Measurements from ENCODE around the gene FAAP100.
A peak's percentile ranks its signal among the peaks of the same experiment; 100 is the strongest.

The FAAP100 gene

DNA sequence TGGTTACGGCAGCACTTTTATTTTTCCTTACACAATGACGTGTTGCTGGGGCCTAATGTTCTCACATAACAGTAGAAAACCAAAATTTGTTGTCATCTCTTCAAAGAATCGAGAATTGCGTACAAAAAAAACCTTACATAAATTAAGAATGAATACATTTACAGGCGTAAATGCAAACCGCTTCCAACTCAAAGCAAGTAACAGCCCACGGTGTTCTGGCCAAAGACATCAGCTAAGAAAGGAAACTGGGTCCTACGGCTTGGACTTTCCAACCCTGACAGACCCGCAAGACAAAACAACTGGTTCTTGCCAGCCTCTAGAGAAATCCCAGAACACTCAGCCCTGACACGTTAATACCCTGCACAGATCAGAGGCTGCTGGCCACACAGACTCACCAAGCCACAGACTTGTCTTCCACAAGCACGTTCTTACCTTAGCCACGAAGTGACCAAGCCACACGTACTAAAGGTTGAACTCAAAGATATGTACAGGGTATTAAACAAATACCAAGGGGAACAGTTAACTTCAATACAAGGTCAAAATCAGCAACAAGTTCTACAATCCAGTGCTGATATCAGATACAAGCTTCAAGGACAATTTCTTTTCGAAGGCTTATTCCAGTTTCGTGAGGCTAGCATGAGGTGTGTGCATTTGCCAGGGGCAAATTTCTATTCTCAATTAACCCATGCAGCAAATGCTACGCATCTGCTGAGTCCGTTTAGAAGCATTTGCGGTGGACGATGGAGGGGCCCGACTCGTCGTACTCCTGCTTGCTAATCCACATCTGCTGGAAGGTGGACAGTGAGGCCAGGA is 42.0 kb downstream of the FAAP100 start:
- DNase-seq, result no peak

DNA sequence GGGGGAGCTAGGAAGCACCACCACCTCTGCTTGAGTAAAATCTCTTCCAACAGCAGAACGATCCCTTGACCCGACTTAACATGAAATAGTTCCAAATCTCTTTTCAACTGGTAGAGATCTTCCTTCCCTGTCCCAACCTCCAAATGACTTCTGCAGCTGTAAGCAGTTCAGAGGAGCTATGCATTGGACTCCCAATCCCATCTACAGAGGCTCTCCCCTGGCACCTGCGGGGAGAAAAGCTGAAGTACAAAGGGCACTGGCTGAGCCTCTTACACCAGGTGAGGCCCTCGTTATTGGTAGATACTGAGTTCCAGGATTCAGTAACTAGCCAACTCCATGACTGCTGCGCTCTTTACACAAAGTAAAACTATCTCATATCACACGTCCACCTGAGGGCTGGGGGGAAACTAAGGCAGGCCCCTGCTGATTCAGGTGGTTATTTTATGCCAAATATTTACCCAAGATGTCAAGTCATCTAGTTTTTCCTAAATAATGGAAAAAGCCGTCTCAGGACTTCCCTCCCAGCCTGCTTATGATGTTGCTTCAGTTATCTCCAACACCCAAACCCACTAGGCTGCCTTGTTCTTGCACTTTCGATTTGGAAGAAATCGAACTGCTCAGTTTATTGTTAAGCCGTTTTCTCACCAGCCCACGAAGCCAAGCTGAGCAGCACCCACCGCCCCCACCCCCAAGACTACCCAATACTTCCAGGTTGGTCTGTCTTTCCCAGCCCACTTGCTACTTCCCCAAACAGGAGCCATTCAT is 42.8 kb downstream of the FAAP100 start:
- peak; percentile 16 to 48 for DNase-seq

DNA sequence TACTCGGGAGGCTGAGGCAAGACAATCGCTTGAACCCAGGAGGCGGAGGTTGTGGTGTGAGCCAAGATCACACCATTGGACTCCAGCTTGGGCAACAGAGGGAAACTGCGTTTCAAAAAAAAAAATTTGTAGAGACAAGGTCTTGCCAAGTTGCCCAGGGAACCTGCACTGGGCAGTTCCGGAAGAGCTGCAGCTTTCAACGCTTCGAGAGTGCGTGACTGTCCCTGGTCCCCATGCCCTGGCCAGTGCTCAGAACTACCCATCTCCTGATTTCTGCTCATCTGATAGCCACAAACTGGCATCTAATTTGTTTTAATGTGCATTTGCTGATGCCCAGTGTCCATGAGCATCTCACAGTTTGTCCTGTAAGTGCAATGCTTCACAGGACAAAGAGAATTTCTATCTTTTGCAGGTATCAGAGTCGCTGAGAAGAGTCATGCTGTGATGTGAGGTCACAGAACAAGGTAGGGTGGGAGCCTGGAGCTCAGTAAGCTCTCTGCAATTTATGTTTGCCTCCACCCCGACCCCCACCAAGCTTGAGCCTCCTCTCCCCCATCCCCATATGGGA is 43.4 kb downstream of the FAAP100 start:
- DNase-seq, result no peak

DNA sequence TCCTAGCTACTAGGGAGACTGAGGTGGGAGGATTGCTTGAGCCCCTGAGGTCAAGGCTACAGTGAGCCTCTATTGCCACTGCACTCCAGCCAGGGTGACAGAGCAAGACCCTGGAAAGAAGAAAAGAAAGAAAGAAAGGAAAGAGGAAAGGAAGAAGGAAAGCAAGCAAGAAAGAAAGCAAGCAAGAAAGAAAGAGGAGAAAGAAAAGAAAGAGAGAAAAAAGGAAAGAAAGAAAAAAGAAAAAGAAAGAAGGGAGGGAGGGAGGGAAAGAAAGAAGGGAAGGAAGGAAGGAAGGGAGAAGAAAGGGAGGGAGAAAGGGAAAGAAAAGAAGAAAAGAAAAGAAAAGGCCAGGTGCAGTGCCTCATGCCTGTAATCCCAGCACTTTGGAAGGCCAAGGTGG is 48.5 kb downstream of the FAAP100 start:
- DNase-seq, result no peak

DNA sequence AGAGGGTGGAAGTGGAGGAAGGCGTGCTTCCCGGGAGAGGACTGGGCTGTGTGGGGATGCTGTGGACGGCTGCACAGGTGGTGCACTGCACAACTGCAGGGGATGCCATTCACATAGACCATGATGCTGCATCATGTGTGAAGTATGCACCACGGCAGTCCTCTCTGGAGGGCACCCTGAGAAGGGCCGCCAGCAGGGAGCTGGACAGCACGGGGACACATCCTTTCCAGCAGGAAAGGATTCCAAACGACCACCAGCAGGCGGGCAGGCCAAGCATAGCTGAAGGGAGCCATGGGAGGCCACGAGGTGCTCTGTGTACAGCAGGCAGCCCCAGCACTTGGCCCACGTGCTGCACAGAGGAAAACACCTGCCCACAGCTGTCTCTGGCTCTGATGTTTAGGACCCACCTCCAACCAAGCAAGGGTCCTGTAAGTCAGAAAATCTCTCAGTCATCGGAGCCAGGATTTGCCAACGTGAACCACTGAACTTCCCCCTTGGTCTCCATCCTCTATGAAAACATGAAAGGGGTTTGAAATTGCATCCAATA is 49.6 kb downstream of the FAAP100 start:
- DNase-seq, result no peak

DNA sequence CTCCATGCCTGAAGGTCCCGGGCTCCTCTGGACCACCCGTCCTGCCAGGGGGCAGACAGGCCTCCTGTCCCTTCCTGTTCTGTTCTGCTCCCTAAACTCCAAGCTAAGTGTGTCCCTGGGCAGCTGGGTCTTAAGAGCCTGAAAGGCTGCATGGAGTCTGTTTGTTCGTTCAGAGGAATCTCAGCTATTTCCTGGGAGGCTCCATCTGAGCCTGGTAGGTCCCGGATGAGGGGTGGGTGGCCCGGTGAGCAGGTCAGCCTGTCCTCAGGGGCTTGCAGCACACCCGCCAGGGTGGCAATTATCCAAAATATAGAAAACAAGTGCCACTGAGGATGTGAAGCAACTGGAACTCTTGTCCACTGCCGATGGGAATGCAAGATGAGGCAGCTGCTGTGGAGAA is 52.1 kb downstream of the FAAP100 start:
- DNase-seq, result no peak

DNA sequence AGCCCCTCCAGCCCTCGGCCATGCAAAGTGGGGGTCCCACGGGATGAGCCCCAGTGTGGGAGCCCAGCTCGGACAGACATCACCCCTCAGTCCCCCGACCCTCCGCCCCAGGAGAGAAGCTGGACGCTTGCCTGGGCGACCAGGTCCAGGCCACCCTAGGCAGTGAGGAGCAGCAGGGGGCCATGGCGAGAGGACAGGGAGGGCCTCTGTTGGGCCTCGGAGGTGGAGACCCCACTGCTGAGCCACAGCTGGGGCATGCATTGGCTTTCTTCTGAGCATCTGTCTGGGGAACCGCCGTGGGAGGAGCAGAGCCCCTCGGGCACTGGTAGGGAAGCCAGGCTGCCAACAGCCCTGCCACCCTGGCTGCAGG is 52.6 kb downstream of the FAAP100 start:
- no peak for DNase-seq

DNA sequence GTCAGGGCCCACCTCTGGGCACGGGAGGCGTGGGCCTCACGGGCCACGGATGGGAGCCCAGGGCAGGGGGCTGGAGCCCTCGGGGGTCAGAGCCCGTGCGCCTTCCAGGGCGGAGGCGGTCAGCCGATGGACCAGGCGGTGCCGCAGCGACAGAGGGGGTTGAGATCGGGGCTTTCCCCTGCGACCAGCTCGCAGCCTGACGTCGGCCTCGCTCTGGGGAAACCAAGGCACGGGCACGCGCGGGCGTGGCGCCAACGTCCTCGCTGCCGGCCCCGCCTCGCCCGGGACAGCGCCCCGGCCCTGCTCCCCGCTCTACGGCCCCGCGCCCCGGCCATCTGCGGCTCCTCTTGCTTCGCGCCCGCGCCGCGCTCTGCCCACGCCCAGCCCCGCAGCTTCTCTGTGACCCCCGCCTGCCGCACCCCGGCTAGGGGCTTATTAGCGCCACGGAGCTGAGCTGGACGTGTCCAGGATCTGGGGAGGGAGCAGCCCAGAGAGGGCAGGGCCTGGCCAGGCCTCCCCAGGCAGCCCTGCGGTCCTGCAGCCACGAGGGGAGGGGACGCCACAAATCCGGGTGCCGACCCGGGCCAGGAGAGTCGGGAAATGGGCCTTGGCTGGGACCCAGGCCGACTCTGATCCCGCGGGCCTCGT is 53.1 kb downstream of the FAAP100 start:
- DNase-seq, result no peak

DNA sequence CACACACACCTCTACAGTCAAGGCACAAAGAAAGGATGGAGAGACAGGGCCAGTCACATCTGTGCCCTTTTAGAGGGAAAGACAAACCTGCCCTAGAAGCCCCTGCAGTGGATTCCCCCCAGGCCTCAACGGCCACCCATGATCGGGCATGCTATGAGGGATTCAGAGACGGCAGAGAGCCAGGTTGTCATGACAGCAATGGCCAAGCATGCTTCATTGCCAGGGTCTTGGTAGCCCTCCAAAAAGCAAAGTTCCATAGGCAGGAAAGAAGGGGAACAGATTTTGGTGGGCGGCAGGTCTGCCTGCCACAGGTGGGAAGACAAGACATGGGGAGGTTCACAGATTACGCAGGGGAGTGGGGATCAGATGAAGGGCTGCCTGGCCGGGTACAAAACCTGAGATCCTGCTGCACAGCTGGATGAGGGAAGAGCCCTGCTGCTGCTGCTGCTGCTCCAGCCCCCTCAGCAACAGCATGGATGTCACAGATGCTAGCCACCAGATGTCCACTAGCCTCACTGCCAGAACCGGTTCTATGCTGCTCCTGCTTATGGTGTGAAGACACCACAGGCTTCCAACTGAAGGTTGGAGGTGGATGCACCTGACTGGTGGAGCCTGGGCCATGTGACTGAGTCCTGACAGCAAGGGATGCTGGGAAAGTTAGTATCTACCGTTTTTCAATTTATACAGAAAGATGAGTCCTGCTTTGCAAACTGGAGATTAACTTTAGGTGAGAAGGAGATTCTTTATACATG is 57.4 kb downstream of the FAAP100 start:
- no peak for DNase-seq

DNA sequence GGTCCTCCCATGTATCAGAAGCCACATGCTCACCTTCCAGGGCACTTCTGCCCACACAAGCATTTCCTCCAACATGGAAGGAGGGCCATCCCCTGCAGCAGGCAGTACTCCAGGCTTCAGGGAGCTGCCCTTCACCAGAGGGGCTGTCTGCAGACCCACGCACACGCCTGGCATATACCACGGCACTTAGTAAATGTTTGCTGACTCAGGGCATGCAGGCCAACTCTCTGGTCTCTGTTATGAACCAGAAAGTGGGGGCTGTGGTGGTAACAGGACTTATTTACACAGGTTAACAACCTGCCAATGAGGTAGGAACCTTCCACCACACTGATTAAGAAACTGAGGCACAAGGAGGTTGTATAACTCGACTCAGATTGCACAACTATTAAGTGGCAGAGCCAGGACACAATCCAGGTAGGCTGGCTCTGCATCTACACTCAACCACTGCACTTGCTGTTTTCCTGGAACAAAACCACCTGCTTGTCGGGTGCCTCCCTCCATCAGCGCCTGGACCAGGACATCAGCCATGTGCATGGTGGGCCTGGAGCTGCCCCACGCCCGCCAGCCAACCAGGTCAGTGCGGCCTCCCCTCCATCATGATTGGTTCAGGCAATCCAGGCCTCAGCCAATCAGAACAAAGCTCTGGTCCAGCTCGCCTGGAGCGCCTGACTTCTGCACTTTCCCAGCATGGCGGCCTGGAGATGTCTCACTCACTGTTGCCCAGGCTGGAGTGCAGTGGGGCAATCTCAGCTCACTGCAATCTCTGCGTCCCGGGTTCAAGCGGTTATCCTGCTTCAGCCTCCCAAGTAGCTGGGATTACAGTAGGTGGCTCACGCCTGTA is 58.7 kb downstream of the FAAP100 start:
- DNase-seq, result no peak

DNA sequence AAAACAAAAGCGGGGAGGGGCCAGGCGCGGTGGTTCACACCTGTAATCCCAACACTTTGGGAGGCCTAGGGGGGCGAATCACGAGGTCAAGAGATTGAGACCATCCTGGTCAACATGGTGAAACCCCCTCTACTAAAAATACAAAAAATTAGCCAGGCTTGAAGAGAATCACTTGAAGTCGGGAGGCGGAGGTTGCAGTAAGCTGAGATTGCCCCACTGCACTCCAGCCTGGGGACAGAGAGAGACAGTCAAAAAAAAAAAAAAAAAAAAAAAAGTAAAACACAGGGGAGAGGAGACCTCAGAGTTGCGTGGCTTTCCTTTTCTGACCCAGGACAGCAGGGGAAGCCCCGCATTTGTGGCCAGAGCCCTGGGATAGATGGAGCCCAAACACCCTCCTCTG is 59.4 kb downstream of the FAAP100 start:
- no peak for DNase-seq

DNA sequence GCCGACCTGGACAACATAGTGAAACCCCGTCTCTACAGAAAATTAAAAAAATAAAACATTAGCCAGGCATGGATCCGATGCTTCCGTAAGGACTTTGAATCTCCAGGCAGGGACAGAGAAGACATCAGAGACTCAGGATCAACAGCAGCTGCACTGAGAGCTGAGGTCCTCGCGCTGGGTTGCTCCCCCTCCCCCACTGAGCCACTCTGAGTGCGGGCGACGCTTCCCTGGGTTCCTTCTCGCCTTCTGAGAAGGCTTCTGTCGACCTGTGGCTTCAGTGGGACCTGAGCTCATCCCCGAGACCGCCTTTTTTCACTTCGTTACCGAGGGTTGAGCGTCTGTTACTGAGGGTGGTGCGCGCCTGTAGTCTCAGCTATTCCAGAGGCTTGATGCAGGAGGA is 60.0 kb downstream of the FAAP100 start:
- DNase-seq, result no peak

DNA sequence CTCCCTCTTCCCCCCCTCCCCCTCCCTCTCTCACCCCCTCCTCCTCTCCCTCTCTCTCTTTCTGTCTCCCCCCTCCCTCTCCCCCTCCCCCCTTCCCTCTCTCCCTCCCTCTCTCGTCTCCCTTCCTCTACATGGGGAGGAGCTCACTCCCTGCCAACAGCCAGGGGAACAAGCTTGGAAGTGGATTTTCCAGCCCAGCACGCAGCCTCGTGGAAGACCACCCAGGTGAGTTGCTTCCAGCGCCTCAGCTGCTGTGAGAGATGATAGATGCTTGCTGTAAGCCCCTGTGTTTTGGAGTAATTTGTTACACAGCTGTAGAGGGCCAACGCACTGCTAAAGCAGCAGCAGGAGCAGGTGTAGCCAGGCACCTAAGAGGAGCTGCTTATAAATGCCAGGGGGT is 60.4 kb downstream of the FAAP100 start:
- no peak for DNase-seq

DNA sequence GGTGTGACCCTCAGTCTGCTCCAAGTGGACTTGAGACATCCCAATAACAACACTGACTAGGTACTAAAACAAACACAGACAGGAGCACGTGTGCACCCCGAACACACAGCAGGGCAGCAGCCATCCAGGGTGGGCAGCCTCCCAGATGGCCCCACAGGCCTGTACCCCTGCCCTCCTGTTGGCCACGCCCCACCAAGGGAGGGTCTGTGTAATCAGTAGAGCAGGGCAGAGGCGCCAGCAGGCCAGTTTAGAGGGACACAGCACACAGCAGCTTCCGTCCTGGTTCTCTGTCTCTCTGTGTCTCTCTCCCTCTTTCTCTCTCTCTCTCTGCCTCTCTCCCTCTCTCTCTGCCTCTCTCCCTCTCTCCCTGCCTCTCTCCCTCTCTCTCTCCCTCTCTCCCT is 61.0 kb downstream of the FAAP100 start:
- no peak for DNase-seq

DNA sequence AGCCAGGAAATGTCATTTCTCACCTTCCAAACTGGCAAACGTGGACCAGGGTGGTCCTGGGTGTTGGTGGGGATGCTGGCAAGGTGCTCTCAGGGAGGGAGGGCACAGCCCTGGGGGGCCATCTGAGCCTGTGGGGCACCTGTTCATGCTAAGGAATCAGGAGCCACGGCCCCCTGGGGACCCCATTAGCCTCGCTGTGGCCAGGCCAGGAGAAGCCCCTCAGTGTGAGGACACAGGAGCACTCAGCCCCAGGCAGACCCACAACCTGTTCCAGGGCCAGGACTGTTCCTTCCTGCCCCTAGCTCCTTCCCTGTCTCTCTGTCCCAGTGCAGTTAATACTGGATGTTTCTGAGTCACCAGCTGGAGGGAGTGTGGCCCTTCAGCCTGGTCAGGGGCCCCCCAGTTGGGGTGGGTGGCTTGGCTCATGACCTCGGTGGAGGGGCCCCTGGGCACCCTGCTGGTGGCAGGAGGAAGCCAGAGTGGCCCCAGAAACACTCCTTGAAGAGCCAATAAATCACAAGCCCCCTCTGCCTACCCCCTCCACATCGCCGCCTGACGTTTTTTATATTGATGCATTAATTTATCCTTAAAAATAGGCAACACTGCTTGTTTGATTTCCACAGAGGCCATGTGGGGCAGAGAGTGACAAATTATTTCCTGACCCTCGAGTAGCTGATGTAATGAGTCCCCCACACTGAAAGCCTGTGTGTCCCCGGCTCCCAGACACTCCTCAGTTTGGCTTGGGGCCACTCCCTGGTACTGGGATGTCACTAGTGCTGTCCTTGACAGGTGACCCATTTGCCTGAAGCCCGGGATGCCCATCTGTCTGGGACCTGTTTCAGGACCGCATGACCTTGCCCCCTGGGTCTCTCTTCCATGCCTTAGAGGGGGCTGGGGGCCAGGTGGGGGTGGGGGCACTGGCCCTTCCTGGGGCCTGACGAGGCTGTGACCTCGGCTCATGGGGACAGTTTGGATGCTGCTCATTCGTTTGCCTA is 61.9 kb downstream of the FAAP100 start:
- DNase-seq, result no peak

Data from CD4-positive, alpha-beta T cell treated with Interleukin-1 beta for 1 hour (primary cell).